Fibroblast of skin of left biceps (primary cell): ENCODE results near the gene EWSR1.
A peak's percentile ranks its signal among the peaks of the same experiment; 100 is the strongest.

Experiments
- DNase-seq, 2 experiments: peaks; one replicate each; pipeline ENCODE4 v3.0.0-alpha.2; 2013; ENCODE audit warnings: low read depth in 2 of 2

Gene EWSR1

DNA sequence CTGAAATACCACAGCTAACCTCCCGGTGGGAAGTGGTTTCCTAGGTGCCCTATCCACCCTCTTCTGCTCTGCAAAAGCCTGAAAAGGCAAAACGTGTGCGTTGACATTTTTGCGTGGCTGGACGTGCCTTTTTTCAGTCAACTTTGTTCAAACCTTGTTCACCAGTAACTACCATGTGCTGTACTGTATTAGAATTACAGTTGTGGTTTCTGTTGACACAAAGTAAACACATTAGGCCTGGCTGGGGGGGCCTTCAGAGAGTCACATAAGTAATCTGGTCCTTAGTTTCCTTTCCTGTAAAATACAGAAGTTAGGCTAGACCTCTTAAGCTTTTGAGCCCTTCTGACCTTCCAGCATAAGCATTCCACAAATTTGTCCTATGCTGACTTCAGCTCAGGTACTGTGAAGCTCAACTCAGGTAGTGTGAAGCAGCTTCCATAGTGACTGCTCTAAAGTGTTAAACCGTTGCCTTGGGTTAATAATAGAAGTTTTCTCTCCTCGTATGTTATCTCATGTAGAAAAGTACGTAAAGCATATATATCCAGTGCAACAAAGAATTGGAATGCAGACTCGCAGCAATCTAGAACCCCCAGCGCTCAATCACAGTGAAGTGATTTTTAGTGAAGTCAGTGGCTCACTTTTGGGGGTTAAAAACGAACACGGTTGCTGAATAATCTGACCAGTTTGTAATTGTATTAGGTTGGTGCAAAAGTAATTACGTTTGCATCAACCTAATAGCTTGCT, 1.8 kb downstream of the EWSR1 start:
- DNase-seq, result no peak

DNA sequence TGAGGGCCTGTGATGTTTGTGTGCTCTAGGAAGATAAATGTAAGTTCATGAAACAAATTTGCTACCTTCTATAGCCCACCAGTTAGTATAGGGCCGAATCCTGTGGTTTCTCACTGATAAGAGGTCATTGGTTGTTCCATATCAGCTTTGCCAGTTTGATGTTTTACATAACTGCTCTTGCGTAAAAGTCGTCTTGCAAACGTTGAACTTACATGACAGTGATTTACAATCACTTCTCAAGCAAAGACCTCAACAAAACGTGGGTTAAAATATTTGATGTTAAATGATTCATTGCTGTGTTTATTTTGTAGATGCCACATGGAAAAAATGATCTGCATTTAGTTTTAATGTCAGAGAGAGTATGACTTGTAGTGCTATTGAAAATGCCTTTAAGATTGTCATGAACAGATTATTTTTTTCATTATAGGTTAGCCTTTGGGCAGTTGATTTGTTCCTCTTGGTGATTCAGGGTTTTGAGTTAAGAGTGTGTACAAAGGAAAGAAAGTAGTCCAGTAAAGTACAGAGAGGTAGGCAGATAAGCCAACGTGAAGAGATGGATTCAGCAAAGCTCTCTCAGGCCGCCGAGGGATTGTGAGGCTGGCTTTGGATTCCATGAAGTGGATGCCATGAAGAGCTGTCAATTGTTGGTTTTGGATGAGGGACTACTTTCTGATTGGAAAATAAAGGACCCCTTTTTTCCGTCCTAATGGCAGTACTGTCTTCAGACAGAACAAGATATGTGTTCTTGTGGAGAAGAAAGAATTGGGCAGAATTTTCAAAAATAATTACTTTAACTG, 2.6 kb downstream of the EWSR1 start:
- no peak for DNase-seq

DNA sequence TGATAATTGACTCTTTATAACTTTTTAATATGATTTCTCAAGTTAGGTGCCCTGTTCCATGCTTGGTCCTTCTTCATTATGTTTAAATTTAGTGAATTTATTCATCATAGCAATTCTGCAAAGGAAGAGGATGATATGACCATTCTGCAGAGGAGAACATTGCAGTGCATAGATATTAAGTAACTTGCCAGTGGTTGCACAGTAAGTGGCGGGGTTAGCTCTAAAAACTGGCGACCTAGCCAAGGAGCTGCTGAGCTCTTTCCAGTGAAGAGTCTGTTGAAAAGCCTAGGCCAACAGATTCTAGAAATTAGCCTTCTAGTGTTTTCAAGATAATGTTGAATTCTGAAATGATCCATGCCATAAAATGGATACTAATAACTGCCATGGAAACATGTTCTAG, 4.6 kb downstream of the EWSR1 start:
- DNase-seq, result no peak

GRCh38 chr22:29275167-29275566, 7.1 kb downstream of the EWSR1 start:
- DNase-seq, result no peak

DNA sequence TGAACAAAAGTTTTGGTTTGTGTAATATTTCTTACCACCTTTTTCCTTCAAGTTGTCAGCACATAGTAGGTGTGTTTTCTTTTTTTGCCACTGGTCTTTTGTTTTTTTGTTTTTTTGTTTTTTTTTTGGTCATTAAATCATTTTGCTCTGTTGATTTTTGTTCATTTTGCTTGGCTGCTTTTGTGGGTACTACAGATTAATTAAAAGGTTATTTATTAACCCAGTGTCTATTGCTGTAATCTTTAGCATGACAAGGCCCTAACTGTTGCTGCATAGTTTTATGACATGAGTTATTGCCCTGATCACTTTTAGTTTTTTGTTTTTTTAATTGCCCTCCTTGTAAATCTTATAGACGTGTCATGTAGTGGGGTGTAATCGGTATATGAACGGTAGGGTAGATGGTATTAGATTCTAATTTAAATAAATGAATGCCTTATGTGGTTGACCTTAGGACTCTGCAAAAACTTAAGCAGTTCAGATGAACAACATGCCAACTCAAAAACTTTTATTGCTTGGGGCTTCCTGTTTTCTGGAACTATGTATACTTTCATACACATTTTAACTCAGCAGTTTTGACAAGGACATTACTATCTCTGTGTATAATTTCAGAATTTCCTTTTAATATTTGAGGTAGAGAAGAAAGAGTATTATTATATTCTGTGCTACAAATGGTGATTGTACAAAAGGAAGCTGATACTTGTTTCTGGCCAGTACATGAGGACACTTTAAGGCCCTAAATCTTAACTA, 7.9 kb downstream of the EWSR1 start:
- no peak for DNase-seq

DNA sequence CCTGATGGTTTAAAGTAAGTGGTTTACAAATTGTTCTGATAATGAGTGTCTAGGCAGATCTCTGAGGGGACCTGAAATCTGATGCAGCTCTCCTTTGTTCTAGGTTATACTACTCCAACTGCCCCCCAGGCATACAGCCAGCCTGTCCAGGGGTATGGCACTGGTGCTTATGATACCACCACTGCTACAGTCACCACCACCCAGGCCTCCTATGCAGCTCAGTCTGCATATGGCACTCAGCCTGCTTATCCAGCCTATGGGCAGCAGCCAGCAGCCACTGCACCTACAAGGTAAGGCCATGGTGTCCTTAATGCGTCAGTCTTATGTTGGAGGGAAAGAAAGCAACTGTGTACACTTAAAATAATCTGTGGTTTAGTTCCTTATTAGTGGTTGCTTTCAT, 9.9 kb downstream of the EWSR1 start:
- DNase-seq, result no peak

DNA sequence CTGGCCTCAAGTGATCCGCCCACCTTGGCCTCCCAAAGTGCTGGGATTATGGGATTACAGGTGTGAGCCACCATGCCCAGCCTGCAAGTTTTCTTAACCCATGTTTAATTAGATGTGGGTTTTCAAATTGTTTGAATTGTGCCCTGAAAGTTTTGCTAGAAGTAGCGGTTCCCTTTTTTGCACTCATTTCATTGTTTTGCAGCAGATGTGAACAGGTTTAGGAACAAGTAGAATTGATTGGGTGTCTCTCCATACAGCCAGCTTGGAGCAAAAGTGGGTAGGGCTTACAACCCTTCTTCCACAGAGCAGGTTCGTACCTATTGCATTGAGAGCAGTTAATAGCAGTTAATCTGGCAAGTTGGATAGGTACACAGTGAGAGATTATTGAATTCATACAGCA, 16.1 kb downstream of the EWSR1 start:
- no peak for DNase-seq

- no peak for DNase-seq
Observed at GRCh38 chr22:29288837-29289236, 20.8 kb downstream of the EWSR1 start.

- DNase-seq, result no peak
Observed at GRCh38 chr22:29290061-29290460, 22.0 kb downstream of the EWSR1 start.

- DNase-seq, result no peak
Observed at GRCh38 chr22:29291215-29291614, 23.1 kb downstream of the EWSR1 start.

- no peak for DNase-seq
Observed at GRCh38 chr22:29292379-29292778, 24.3 kb downstream of the EWSR1 start.

GRCh38 chr22:29298641-29299040, 30.6 kb downstream of the EWSR1 start:
- DNase-seq, result no peak

- no peak for DNase-seq
Observed at GRCh38 chr22:29299136-29299900, 31.2 kb downstream of the EWSR1 start.

- no peak for DNase-seq
Observed at GRCh38 chr22:29300467-29300806, 32.4 kb downstream of the EWSR1 start.

- no peak for DNase-seq
Observed at GRCh38 chr22:29300807-29301601, 32.9 kb downstream of the EWSR1 start.

DNA sequence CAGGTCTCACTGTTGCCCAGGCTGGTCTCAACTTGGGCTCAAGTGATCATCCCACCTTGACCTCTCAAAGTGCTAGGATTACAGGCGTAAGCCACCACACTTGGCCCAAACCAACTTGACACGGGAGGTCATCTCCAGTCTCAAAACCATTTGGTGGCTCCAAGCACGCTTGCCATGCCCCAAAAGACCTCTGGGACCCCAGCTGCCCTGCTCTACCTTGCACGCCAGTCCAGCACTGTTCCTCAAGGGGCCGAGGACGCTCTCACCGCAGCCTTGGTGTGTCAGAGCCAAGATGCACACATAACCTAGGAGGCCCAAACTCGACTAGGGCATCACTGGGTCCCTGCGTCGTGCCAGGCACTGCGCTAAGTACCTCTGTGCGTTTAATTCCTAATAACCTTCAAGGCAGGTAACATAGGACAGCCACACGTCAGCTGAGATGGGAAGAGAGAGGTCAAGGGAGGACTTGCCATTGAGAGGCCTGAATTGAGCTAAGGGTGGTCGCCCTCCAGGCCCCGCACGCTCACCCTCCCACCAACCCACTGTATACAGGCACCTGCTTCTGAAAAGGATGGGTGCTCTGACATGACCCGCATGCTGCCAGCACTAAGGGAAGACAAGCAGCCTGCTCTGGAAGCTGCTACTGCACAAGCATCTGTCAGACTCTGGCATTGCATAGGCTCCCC, 33.8 kb downstream of the EWSR1 start:
- DNase-seq, result no peak

- DNase-seq, result no peak
Observed at GRCh38 chr22:29302402-29302680, 34.3 kb downstream of the EWSR1 start.

DNA sequence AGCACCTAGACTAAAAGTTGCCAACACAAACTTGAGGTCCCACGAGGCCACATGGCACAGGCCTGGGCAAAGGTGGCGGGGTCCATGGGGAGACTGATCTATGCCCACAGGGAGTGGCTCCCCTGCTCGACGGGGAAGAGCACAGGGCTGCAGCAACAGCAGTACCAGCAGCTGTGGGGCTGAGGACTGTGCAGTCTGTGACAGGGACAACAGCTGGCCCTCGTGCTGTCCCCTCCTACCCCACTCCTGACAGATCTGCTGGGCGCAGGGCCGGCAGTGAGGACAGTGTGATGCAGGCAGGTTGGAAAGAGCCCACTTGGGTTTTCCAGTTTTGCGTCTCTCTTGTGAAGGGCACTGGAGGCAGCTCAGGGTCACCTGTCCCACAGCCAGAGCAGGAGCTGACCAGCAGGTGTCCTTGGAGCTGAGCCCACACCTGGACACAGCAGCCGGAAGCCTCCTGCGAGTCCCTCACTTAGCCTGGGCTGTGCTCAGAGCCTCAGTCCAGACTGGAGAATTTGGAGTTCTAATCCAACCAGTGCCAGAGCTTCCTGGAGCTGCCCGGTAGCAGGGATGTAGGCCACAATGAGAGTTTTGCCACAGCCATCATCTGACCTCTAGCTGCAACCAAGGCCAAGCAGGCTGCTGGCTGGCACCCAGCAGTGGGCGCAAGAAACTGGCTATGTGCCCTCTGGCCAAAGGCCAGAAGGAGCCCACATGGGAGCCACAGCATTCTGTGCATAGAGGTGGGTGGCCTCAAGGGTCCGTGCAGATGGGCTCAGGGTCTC, 34.8 kb downstream of the EWSR1 start:
- no peak for DNase-seq

DNA sequence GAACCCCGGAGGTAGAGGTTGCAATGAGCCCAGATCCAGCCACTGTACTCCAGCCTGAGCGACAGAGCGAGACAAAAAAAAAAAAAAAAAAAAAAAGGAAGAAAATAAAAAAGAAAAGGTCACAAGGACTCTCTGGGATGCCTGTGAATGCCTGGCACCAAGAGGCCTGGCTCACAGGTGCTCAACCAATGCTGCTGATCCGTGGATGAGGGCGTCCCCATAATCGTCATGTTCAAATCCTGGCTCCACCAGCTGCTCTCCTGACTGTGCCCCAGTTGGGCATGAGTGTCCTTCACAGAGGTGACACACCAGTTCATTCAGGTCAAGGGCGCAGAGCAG, 37.7 kb downstream of the EWSR1 start:
- DNase-seq, result no peak

- DNase-seq, result peak; percentile 35 to 37
Observed at GRCh38 chr22:29306175-29306834, 38.2 kb downstream of the EWSR1 start, which contains the start of gene GAS2L1. Gene GAS2L1, plus strand, starts transcription at chr22:29306650. Its CDS starts 1,456 bp downstream, at chr22:29308106.
